Kidney epithelial cell (primary cell): ENCODE data around the gene DVL2. TPM values are rescaled to one million over a fixed set of nuclear protein-coding genes. Genes with fewer than 3 reads are reported as not detected.

Experiments used
- DNase-seq: peaks from one replicate; pipeline ENCODE4 v3.0.0-alpha.2; 2010; ENCODE audit warnings: low read depth
- H3K27me3 ChIP-seq: 2 replicates; pipeline ENCODE4 v1.6.0; 2011; ENCODE audit warnings: low read length; ENCODE audit not compliant: control insufficient read depth, insufficient read depth
- H3K36me3 ChIP-seq: 2 replicates; pipeline ENCODE4 v1.5.1; 2011; ENCODE audit warnings: low read length; ENCODE audit not compliant: control insufficient read depth, insufficient read depth
- H3K4me3 ChIP-seq: 2 replicates; pipeline ENCODE4 v1.5.1; 2011; ENCODE audit warnings: low read depth, mild to moderate bottlenecking, control low read depth, low read length
- CTCF ChIP-seq: IDR thresholded peaks from 2 replicates; pipeline ENCODE4 v1.5.1; 2011; ENCODE audit warnings: mild to moderate bottlenecking, moderate library complexity, low read length, control low read depth, inconsistent platforms; ENCODE audit not compliant: insufficient read depth, poor library complexity, severe bottlenecking
- total RNA-seq: library from RNA; depleted of rRNA; stranded (reverse); fragments of >200 nt; gene quantifications from 2 replicates; pipeline ENCODE4 v1.2.3, GENCODE V29; 2015

Gene DVL2
- total RNA-seq, 1 donor from 2014 or later = 57.1 TPM

DNA sequence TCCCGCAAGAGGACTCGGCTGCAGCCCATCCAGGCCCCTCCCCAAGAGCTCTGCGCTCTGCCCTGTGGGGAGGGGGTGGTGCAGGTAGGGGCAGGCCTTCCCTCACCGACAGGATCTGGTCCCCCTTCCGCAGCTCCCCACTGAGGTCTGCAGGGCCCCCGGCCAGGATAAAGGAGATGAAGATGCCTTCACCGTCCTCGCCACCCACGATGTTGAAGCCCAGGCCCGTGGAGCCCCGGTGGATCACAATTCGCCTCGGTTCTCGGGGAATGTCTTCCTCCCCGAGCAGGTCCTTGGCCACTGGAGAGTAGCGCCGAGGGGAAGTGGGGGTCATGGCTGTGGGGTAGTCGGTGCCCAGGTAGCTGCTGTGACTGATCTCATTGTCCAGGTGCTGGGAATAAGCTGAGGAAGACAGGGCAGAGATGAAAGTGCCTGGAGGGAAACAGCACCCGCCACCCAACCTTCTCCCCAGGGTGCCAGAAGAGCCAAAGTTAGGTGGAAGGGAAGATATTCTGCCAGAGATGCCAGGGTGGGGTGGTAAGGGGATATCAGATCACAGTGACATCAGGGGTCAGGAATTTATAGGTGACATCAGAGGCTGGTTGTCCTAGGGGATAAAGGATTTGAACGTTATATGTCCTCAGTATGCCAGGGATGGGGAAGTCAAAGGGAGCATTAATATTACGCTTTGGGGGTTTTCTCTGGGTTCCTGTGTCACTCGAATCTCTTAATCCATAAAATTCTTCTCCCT lies 37.5 kb downstream of the DVL2 start:
- H3K27me3 ChIP-seq = no peaks in the 10 kb centered on the region
- DNase-seq = no peak
- no peak for TF ChIP-seq CTCF

GRCh38 chr17:7195971-7196370 lies 38.3 kb downstream of the DVL2 start:
- H3K36me3 ChIP-seq = peaks cover 1% of the 10 kb centered on the region
- no peak for DNase-seq

More for the DNA sequence above, 37.5 kb downstream of the DVL2 start:
- H3K36me3 ChIP-seq = peaks cover 1% of the 10 kb centered on the region
- H3K4me3 ChIP-seq = no peak overlapping the region

DNA sequence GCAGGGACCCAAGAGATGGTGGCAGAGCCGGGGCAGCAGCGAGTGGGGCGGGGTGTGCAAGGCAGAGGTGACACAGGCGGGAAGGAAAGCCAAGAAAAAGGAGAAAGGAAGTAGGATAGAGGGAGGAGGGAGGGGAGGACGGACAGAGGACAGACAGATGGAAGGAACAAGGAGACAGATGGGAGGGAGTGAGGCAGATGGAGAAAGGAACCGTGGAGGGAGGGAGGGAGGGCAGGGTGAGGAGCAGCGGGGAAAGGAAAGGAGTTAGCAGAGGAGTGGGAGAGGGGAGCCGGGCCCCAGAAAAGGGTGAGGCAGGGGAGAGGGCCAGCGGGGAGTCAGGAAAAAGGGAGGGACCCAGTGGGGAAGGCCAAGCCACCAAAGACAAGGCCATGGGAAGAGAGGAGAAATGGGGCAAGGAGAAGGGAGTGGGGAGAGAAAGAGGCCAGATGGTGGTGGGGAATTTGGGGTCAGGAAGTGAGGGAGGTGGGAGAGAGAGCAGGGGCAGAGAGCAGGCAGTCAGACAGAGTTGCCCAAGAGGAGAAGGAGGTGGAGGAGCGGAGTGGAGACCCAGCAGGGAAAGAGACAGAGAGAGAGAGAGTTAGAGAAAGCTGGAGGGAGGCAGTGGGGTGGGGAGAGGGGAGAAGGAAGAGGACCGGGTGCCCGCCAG lies 41.9 kb downstream of the DVL2 start:
- Histone ChIP-seq H3K4me3 (no peak overlapping the region), H3K36me3 (peaks cover 1% of the 10 kb centered on the region), H3K27me3 (no peaks in the 10 kb centered on the region)
- DNase-seq = no peak
- no peak for TF ChIP-seq CTCF

More at GRCh38 chr17:7195971-7196370, 38.3 kb downstream of the DVL2 start:
- no peak for TF ChIP-seq CTCF
- Histone ChIP-seq H3K27me3 (no peaks in the 10 kb centered on the region), H3K4me3 (no peak overlapping the region)

- no peaks in the 10 kb centered on the region for H3K27me3 ChIP-seq
- no peak overlapping the region for H3K4me3 ChIP-seq
- TF ChIP-seq CTCF = no peak
- peaks cover 1% of the 10 kb centered on the region for H3K36me3 ChIP-seq
- DNase-seq = no peak
These were observed 42.6 kb downstream of the DVL2 start for GRCh38 chr17:7191571-7192270.

DNA sequence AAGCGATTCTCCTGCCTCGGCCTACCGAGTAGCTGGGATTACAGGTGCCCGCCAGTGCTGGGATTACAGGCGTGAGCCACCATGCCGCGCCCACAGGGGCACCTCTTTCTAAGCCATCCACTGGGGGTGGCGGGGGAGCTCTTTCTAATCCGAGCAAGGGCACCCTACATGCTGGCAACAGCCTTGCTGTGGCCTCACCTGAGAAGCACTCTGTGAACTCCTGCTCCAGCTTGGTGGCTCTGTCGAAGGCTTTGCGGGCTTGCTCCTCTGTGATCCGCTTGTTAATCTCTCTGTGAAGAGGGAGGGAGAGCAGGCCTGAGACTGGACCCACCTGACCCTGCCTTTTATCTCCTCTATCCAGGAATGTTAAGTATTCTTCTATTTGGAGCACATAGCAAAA lies 43.2 kb downstream of the DVL2 start:
- no peak for DNase-seq
- H3K27me3 ChIP-seq = no peaks in the 10 kb centered on the region
- TF ChIP-seq CTCF = no peak
- H3K4me3 ChIP-seq = no peak overlapping the region
- H3K36me3 ChIP-seq = peaks cover 1% of the 10 kb centered on the region
